Peyer's patch (tissue), 4 donors: ENCODE measurements around the gene FAAP100. TPM values are rescaled to one million over a fixed set of nuclear protein-coding genes. Genes with fewer than 3 reads are reported as not detected.
A peak's percentile ranks its signal among the peaks of the same experiment; 100 is the strongest.

Experiments used
- DNase-seq, 3 donors: peaks; one replicate each; pipeline ENCODE4 v3.0.0-alpha.2; 2017 to 2019
- H3K27ac ChIP-seq, 4 donors: fragments of 200-600 bp; sonication (generic); one replicate each; pipeline ENCODE4 v1.5.1; 2016 to 2019
- H3K27me3 ChIP-seq, 2 donors: fragments of 200-600 bp; sonication (generic); one replicate each; pipeline ENCODE4 v1.5.1; 2019
- H3K36me3 ChIP-seq, 3 donors: fragments of 200-600 bp; sonication (generic); one replicate each; pipeline ENCODE4 v1.5.1; 2016 to 2019
- H3K4me1 ChIP-seq, 4 donors: fragments of 200-600 bp; sonication (generic); one replicate each; pipeline ENCODE4 v1.5.1; 2016 to 2019
- H3K4me3 ChIP-seq, 4 donors: fragments of 200-600 bp; sonication (generic); 1 replicate in 3 of 4; 2 replicates in 1 of 4; pipeline ENCODE4 v1.5.1; 2016 to 2019; ENCODE audit warnings: mild to moderate bottlenecking in 1 of 4
- H3K9me3 ChIP-seq, 4 donors: fragments of 200-600 bp; sonication (generic); one replicate each; pipeline ENCODE4 v1.5.1; 2016 to 2019; ENCODE audit warnings: mild to moderate bottlenecking in 1 of 4
- POLR2A ChIP-seq, 2 donors: fragments of 450-650 bp; IDR thresholded peaks; one replicate each; pipeline ENCODE4 v1.5.1; 2017; ENCODE audit warnings: antibody characterized with exemption in 2 of 2, mild to moderate bottlenecking in 2 of 2, moderate library complexity in 2 of 2
- total RNA-seq, 4 donors: library from RNA; depleted of rRNA; stranded (reverse); fragments of >200 nt; gene quantifications; one replicate each; pipeline ENCODE4 v1.1.0, GENCODE V29; 2016
- TF ChIP-seq, protein P1 (sequence below), 6 experiments: fragments of 450-650 bp in 4 of 6; fragments of 200-600 bp in 2 of 6; sonication (generic) in 1 of 6; IDR thresholded peaks; one replicate each; pipeline ENCODE4 v1.5.1; 2017 to 2019; ENCODE audit warnings: antibody characterized with exemption in 6 of 6, mild to moderate bottlenecking in 3 of 6, moderate library complexity in 1 of 6

FAAP100 gene
- total RNA-seq, 4 donors from 2014 or later = 38.2 to 66.9 (median 52.2) TPM

- TF ChIP-seq, protein P1, sequence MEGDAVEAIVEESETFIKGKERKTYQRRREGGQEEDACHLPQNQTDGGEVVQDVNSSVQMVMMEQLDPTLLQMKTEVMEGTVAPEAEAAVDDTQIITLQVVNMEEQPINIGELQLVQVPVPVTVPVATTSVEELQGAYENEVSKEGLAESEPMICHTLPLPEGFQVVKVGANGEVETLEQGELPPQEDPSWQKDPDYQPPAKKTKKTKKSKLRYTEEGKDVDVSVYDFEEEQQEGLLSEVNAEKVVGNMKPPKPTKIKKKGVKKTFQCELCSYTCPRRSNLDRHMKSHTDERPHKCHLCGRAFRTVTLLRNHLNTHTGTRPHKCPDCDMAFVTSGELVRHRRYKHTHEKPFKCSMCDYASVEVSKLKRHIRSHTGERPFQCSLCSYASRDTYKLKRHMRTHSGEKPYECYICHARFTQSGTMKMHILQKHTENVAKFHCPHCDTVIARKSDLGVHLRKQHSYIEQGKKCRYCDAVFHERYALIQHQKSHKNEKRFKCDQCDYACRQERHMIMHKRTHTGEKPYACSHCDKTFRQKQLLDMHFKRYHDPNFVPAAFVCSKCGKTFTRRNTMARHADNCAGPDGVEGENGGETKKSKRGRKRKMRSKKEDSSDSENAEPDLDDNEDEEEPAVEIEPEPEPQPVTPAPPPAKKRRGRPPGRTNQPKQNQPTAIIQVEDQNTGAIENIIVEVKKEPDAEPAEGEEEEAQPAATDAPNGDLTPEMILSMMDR (IDR thresholded peaks at IDR 0.05) = peak in 1 of 6 experiments; percentile 17
- no peak for TF ChIP-seq POLR2A (IDR thresholded peaks at IDR 0.05)
- Histone ChIP-seq H3K27me3 (peaks cover 0 to 8% of the 10 kb centered on the region in 2 donors), H3K4me1 (peaks cover 0 to 7% (median 0%) of the 10 kb centered on the region in 4 donors), H3K36me3 (no peaks in the 10 kb centered on the region), H3K4me3 (no peak within 1 kb of the TSS), H3K27ac (no peak within 1 kb of the TSS), H3K9me3 (no peaks in the 10 kb centered on the region)
- DNase-seq = no peak
Observed at GRCh38 chr17:81527591-81528383, 24.4 kb downstream of the FAAP100 start, which contains the start of gene FSCN2. Gene FSCN2, plus strand, starts transcription at chr17:81528377. Its CDS starts 155 bp downstream, at chr17:81528532.

DNA sequence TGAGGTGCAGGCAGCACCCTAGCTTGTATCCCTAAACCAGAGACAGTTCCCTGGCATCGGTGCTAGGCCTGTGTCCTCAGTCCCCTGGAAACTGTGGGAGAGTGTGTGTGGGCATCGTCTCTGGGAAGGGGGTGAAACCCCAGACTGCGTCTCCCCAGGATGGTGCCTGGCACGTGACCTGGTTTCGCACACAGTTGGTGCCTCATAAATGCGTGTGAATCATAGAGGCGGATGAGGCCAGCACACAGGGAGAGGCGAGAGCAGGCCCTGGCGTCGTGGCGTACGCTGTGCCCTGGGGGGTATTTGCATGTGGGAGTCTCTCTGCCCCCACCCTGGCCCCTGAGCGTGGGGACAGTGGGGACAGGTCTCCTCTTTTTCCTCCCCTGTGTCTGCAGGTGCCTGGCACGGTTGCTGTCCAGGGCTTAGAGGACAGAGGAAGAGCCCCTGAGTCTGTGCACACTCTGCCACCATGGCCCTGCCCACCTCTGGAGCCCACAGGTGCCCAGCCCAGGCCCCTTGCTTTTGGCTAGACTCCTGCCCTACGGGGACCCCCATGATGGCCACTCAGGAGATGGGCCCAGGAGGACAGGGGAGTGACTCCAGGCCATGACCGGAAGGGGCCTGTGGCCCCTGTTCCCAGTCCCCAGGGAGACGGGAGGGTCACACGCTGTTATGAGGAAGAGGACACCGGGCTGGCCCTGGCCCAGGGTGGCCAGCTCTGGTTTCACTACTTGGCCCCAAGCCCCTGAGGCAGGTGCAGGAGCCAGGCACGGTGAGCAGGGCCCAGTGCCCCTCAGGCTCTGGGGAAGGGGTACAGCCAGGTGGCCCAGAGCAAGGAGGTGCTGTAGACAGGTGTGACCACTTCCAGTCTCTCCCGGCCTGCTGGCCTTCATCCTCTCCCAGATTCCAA lies 25.2 kb downstream of the FAAP100 start:
- Histone ChIP-seq H3K4me3 (no peak overlapping the region), H3K36me3 (no peaks in the 10 kb centered on the region), H3K27ac (no peak overlapping the region), H3K27me3 (peaks cover 0 to 8% of the 10 kb centered on the region in 2 donors), H3K4me1 (peaks cover 0 to 7% (median 0%) of the 10 kb centered on the region in 4 donors), H3K9me3 (no peaks in the 10 kb centered on the region)
- TF ChIP-seq, protein P1 (IDR thresholded peaks at IDR 0.05) = no peak
- no peak for TF ChIP-seq POLR2A (IDR thresholded peaks at IDR 0.05)
- no peak for DNase-seq

DNA sequence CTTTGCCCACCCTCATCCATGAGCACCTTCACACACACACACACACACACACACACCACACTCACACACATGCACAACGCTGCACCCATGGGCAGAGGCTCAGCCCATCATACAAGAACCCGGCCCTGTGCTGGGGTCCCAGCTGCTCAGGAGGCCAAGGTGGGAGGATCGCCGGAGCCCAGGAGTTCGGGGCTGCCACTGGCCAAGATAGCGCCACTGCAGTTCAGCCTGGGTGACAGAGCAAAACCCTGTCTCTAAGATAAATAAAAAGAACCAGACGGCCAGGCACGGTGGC lies 27.3 kb downstream of the FAAP100 start:
- Histone ChIP-seq H3K9me3 (no peaks in the 10 kb centered on the region), H3K4me1 (peaks cover 0 to 11% (median 2%) of the 10 kb centered on the region in 4 donors), H3K27me3 (peaks cover 0 to 8% of the 10 kb centered on the region in 2 donors), H3K36me3 (no peaks in the 10 kb centered on the region), H3K27ac (no peak overlapping the region), H3K4me3 (no peak overlapping the region)
- no peak for DNase-seq
- TF ChIP-seq POLR2A (IDR thresholded peaks at IDR 0.05) = no peak
- TF ChIP-seq, protein P1 (IDR thresholded peaks at IDR 0.05) = no peak

GRCh38 chr17:81524039-81524864 lies 27.9 kb downstream of the FAAP100 start:
- Histone ChIP-seq H3K36me3 (no peaks in the 10 kb centered on the region), H3K4me1 (peaks cover 0 to 16% (median 6%) of the 10 kb centered on the region in 4 donors), H3K27ac (no peak overlapping the region), H3K4me3 (no peak overlapping the region), H3K9me3 (peaks cover 0 to 2% (median 0%) of the 10 kb centered on the region in 4 donors), H3K27me3 (peaks cover 0 to 8% of the 10 kb centered on the region in 2 donors)
- DNase-seq = no peak
- no peak for TF ChIP-seq POLR2A (IDR thresholded peaks at IDR 0.05)
- TF ChIP-seq, protein P1 (IDR thresholded peaks at IDR 0.05) = no peak
